Activated naive CD4-positive, alpha-beta T cell (primary cell): ENCODE data around the gene ALG3.

Source experiments
- DNase-seq, 4 experiments: peaks; one replicate each; lab custom pipeline; 2025; lab: John Stamatoyannopoulos, UW

The ALG3 gene

DNA sequence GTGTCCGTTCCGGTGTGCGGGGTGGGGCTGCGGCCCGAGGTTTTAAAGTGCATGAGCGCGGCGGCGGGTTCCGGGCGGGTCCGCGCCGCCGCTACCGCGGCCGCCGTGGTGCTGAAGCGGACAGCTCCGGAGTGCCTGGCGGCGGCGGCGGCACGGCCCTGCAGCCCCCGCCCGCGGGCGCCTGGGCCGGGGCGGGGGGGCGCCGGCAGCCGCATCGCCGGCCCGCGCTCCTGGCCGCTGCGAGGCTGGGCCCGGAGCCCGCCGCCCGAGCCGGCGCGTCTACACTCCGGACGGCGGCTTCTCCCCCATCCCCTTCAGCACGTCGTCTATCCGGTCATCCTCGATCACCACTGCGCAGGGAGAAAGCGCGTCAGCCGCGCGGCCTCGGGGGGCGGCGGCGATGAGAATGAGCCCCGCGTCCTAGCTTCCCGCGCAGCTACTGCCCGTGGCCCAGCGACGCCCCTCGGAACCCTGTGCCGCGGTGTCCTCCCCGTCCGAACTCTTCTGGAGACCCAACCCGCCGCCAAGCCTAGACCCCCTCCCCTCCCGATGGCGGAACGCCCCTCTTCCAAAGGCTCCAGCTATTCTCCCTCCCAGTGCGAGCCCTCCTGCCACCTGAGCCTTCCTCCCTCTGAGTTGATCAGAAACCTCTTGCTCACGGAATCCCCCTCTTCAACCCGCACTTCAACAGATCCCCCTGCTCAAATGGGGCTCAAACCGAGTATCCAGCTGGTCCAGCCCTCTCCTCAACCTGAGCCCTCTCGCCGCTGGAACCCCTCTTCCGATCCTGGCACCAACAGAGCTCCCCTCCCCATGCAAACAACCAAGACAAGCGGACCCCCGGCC lies 11.3 kb upstream of the ALG3 start:
- peak in 1 of 4 experiments; percentile 35 for DNase-seq

DNA sequence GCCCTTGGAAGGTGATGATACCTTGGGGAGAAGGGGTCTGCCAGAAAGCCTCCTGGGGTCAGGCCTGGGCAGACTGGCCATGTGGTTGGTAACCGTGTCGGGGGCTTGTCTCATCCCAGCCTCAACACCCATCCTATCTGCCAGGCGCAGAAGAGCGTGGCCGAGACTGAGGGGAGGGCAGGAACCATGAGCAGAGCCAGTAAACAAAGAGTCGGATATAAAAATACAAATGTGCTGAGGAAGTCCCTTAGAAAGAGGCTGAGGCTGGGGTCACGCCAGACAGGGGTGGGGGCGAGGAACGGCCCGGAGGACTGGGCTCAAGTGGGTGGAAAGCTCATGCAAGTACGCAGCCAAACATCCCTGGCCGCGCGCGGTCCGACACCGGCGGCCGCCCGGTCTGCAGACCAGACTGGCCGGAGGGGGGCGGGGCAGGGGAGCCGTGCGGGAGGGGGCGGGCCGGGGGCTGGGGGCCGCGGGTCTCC lies 10.7 kb upstream of the ALG3 start:
- DNase-seq, result no peak

DNA sequence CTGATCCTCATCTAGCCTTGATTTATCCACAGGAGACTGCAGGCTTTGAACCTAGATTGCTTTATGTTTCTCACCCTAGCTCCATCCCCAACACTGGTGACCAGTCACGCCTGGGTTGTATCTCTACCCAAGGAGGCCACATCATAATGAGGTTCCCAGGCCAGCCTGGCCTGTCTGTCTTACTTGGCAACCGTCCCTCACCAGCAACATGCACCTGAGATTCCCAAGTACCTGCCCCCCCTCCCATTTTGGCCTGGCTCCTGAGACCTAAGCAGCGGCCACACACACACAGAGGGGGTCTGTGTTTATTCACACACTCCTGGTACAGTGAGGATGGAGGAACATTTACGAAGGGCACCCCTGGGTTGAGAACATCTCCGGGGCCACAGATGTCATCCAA lies 10.2 kb upstream of the ALG3 start:
- DNase-seq, result no peak

DNA sequence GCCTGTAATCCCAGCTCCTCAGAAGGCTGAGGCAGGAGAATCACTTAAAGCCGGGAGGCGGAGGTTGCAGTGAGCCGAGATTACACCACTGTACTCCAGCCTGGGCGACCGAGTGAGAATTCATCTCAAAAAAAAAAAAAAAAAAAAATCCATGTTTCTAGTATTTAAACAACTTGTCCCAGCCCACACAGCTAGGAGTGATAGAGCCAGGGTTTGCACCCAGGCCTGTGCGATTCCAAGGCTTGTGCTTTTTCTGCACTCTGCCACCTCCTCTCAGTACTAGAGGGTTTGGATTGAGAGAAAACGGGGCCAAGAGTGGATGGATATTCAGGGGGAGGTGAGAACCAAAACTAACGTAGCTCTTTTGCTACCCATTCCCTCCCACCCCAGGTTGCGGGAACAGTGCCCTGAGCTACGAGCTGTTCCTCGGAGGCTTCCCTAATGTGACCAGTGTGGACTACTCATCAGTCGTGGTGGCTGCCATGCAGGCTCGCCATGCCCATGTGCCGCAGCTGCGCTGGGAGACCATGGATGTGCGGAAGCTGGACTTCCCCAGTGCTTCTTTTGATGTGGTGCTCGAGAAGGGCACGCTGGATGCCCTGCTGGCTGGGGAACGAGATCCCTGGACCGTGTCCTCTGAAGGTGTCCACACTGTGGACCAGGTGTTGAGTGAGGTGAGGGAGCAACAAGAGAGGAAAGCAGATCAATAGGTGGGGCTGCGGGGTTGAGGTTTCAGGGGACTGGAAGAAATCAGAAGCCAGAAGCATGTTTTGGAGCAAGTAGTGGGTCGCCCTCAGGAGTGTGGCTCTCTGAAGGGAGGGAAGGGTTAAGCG lies 8.5 kb upstream of the ALG3 start:
- DNase-seq, result no peak

DNA sequence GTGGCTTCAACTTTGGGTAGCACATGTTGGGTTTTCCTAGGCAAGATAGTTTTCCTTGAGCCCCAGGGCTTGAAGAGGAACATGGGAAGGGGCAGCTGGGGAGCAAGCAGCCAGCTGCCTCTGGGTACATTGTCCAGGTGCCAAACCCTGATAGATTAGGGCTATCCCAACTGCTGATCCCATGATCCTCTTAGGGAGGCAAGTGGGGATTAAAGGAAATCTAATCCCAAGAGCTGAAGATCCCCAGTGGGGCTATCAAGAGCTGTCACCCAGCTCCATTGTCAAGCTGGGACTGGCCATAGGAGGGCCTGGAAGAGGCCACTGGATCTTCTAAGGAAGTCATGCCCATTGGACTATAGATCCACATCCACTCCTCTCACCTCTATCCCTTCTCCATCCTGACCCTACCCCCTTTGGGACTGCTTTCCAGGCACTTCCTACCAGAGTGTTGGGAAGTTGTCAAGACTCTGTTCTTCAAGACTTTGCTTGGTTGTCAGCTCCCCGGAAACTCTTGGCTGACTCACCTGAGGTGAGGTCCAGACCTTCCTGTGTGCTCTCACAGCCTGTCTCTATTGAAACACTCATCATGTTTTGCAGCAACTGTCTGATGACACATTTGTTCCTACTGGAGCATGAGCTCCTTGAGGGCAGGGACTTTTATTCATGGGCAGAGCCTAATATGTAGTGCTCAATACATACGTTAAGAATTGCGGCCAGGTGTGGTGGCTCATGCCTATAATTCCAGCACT lies 6.7 kb upstream of the ALG3 start:
- DNase-seq, result no peak

DNA sequence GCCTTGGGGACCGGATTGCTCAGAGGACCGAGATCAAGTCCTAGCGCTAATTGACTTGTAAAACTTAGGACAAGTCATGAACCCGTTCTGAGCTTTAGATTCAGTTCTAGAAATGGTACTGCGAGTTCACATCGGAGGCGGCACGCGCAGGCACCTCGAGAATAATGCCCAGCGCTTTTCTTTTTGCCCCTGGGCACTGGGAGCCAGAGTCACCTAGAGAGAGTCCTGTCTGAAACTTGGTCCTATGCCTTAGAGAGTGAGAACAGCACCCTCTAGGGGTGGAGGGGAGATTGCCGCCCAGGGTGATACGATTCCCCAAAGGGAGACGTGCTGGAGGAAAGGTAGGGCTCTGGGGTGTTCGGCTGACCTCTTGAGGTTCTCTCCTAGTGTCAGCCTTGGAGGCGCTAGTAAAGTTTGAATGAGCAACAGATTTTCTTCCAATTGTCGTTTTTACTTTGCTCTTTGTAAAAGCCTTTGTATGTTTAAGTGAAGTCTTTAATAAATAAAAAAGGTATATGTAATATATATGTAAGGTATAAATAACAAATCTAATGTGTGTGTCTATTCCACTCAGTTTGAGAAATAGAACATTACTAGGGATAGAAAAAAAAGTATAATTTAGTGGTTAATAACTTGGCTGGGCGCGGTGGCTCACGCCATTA lies 1.5 kb upstream of the ALG3 start:
- peak; percentile 59 to 78 (median 75) for DNase-seq

DNA sequence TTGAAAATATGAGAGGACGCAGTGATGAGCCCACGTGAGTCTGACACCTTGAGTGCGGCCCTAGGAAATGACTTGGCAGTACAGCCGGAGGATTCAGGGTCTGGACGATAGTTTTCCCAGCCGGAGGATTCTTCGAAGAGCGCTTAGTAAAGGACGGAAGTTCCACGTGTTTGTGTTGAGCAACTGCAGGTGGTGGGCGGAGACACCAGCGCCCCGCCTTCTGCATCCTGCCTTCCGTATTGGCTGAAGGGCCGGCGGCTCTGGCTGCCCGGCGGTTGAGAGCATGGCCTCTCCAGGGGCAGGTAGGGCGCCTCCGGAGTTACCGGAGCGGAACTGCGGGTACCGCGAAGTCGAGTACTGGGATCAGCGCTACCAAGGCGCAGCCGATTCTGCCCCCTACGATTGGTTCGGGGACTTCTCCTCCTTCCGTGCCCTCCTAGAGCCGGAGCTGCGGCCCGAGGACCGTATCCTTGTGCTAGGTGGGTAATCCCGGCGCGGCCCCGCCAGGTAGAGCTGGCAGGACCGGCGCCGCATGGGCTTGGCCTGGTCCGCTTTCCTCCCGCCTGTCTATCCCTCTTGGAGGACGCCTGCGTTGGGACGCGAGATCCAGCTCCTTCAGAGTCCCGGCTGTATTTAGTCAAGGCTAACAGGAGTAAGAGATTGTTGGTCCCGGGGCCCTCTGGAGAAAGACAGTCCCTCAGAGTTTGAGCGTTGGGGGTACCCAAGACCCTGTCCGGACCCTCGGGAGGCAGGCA lies 827 bp upstream of the ALG3 start, which contains the start of gene EEF1AKMT4:
Gene EEF1AKMT4 (plus strand): TSS at position 261 of the 755 bp plus-strand sequence. CDS start 23 bp downstream, at position 284.
- peak; percentile 78 to 93 (median 84) for DNase-seq

DNA sequence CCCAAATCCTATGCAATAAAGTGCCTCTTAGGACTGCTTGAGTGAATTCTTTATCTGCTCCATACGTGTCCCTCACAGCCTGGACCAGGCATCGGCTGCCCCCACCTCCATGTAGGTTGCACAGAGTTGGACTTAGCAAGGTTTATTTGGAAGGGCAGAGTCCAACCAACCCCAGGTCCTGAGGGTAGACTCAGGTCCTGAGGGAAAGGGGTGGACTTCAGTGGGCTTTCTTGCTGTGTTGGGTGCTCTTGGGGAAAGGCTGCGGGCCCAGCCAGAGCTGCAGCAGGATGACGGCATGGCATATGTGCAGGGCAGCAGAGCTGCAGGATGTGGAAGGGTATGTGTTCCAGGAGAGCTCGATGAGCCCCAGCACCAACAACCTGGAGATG lies 6.5 kb downstream of the ALG3 start:
- no peak for DNase-seq

DNA sequence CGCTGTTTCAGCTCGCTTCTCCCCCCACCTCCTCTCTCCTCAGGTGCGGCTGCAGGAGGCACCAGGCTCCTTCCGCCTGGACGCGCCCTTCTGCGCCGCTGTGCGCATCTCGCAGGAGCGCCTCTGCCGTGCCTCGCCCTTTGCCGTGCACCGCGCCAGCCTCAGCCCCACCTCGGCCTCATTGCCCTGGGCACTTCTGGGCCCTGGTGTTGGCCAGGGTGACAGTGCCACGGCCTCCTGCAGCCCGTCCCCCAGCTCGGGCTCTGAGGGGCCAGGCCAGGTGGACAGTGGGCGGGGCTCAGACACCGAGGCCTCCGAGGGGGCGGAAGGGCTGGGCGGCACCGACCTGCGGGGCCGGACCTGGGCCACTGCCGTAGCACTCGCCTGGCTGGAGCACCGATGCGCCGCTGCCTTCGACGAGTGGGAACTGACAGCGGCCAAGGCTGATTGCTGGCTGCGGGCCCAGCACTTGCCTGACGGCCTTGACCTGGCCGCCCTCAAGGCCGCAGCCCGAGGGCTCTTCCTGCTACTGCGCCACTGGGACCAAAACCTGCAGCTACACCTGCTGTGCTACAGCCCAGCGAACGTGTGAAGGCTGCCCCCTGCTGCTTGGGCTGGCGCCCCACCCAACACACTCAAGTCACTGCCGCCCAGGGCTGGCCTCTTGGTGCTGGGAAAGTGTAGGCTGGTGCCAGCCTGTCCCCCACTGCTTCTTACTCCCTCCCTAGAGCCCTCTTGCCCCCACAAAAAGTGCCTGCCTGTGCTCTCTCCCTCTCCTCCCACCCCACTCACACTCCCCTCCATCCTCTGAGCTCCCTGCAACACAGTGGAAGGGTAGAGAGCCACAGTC lies 7.1 kb downstream of the ALG3 start:
- no peak for DNase-seq

DNA sequence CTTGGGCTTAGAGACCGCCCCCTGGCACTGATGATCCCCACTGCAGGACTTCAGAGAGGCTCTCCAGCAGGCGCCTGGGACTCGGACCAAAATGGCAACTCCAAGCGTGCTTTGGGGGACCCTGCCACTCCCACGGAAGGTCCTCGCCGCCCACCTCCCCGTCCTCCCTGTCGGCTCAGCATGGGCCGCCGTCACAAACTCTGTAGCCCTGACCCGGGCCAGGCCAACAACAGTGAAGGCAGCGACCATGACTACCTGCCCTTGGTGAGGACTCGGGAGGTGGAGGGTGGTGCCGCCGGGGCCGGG lies 7.7 kb downstream of the ALG3 start:
- no peak for DNase-seq

DNA sequence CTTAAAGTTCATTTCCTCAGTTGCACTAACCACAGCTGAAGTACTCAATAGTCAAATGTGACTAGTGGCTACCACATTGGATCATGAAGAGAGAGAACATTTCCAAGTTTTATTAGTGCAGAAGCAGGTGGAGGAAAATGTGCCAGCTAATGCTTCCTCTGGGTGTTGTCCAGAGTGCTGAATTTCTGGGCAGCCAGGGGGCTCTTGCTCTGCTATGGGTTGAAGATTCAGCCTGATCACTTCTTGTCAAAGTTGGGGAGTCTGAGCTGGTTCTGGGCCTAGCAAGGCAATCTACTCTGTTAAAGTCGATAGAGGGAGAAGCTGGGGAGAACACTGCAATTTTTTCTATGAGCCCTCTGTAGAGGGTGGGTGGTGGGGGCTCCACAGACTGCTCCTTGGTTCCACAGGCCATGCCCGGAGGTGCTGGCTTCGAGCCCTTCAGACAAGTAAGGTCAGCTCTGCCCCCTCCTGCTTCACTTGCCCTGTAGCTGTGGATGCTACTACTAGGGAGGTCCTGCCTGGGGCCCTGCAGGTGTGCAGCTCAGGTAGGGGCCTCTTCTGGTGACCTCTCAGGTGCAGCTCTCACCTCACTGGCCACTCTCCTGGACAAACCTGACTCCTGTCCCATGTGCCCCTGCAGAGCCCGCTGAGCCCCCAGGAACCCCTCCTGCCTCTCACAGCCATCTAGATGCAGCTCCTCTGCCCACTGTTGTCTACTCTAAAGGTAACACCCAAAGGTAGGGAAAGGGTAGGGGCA lies 8.2 kb downstream of the ALG3 start:
- DNase-seq, result no peak

DNA sequence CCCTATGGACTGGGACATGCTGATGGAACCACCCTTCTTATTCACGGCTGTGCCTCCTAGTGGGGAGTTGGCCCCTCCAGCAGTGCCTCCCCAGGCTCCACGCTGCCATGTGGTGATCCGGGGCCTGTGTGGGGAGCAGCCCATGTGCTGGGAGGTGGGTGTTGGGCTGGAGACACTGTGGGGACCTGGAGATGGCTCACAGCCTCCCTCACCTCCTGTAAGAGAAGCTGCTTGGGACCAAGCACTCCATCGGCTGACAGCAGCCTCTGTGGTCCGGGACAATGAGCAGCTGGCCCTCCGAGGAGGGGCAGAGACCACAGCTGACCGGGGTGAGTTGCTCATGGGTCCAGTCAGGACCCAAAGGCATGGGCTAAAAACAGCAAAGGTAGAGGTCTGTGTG lies 9.1 kb downstream of the ALG3 start:
- DNase-seq, result no peak

DNA sequence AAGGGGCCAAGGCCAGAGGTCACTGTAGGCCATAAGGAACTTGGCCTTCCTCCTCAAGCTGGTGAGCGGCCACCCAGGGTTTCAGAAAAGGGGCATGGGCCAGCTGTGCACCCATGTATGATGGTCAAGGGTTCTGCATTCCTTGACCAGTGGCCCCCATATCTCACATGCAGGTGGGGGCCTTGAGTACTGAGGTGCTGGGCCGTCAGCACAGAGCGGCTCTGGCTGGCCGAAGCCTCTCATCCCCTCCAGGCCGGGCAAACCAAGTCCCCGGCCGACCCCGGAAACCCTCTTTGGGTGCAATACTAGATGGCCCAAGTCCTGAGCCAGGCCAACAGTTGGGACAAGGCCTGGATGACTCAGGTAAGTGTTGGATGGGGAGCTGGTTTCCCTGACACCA lies 9.5 kb downstream of the ALG3 start:
- DNase-seq, result no peak

DNA sequence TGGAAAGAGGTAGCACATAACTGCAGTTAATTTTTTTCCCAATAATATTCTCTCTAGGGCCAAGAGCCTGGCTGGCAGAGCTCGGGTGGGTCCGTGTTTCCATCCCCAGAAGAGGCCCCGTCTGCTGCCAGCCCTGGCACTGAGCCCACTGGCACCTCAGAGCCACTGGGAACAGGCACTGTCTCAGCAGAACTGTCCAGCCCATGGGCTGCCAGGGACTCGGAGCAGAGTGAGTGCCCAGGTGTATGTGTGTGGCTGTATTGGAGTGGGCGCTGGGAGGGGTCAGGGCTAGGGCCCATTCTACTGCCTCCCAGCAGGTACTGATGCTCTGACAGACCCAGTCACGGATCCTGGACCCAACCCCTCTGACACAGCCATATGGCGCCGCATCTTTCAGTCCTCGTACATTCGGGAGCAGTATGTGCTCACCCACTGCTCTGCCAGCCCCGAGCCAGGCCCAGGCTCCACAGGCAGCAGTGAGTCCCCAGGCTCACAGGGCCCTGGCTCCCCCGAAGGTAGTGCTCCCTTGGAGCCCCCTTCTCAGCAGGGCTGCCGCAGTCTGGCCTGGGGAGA lies 10.4 kb downstream of the ALG3 start:
- DNase-seq, result no peak

DNA sequence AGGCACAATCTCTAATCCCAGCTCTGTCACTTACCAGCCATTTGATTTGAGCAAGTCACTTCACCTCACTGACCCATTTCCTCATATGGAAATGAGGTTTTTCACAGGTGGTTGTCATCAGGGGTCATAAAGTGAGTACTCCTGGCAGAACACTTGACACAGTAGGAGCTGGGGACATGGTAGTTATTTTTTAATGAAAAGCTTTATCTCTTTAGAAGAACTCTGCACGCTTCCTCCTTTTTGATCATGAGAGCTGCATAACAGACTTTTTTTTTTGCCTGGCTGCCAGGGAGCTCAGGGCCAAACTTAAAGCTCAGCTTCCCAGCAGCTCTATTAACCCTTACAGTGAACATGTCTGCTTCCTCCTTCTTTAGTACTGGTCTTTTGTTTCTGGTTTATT lies 11.0 kb downstream of the ALG3 start:
- no peak for DNase-seq

DNA sequence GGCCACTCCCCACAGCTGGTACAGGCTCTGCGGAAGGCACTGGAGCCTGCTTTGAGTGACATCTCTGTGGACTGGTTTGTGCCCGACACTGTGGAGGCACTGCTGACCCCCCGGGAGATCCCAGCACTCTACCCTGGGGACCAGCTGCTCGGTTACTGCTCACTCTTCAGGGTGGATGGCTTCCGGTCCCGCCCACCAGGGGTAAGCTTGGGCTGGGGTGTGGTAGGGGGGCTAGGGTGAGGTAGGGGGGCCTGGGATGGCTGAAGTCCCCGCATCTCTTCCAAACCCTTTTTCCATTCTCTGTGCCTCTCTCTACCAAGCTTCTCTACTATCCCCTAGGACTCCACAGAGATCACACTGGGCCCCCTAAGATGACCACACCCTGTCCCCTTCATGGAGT lies 11.6 kb downstream of the ALG3 start:
- no peak for DNase-seq

DNA sequence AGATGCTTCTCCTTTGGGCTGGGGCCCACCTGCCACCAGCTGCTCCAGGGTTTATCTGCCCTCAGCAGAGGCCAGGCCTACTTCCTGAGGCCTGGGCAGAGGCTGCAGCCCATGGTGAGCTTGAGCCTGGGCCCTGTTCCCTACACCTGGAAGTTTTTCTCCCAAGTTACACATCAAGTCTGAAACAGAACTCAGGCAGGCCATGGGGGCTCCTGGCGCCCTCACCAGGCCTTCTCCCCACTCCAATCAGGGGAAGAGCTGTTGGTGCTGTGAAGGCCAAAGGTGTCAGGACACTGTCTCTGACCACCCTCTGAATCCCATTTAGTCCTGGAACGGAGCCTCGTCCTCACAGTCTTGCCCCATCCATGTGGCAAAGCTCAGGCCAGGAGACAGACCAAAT lies 12.1 kb downstream of the ALG3 start:
- DNase-seq, result no peak

DNA sequence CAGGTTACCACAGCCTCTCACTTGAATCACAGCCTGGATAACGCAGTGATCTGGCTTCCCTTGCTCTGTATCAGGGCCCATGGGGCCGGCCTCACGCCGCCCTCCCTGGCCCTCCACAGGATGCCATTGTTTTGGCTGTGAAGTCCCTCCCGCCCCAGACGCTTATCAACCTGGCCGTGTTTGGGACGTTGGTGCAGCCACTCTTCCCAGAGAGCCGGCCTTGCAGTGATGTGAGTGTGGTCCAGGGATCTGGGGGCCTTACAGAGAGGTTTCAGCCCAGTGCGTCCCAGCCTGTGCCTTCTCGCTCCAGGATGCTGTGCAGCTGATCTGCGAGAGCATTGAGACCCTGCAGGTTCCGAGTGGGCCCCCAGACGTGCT lies 12.7 kb downstream of the ALG3 start:
- no peak for DNase-seq

DNA sequence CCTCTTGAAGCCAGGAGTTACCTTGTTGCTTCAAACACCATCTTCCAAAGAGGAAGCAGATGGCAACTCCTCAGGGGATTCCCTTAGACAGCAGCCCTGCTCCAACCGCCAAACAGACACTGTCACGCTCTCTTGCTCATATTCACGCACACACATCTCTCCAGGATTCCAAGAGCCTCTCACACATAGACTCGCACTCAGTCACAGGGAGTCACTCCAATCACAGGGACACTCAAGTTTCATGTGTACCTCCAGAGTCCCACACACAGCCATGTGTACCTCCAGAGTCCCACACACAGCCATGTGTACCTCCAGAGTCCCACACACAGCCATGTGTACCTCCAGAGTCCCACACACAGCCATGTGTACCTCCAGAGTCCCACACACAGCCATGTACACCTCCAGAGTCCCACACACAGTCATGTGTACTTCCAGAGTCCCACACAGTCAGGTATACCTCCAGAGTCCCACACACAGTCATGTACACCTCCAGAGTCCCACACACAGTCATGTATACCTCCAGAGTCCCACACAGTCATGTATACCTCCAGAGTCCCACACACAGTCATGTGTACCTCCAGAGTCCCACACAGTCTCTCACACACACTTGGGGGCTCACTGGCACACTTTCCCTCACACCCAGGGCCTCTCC lies 13.3 kb downstream of the ALG3 start:
- DNase-seq, result no peak
